NCI-H187 treated with DMSO at 0.1 percent for 48 hours (cell line): ENCODE results near the gene PDLIM7.
"Not testable (repeated sequence)": the region's sequence is repeated elsewhere in the genome, so short reads cannot be mapped to it uniquely, and the experiment has no call there.

Source experiments
- DNase-seq: peaks from one replicate; lab custom pipeline; 2025; lab: John Stamatoyannopoulos, UW

The PDLIM7 gene, protein sequence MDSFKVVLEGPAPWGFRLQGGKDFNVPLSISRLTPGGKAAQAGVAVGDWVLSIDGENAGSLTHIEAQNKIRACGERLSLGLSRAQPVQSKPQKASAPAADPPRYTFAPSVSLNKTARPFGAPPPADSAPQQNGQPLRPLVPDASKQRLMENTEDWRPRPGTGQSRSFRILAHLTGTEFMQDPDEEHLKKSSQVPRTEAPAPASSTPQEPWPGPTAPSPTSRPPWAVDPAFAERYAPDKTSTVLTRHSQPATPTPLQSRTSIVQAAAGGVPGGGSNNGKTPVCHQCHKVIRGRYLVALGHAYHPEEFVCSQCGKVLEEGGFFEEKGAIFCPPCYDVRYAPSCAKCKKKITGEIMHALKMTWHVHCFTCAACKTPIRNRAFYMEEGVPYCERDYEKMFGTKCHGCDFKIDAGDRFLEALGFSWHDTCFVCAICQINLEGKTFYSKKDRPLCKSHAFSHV

DNA sequence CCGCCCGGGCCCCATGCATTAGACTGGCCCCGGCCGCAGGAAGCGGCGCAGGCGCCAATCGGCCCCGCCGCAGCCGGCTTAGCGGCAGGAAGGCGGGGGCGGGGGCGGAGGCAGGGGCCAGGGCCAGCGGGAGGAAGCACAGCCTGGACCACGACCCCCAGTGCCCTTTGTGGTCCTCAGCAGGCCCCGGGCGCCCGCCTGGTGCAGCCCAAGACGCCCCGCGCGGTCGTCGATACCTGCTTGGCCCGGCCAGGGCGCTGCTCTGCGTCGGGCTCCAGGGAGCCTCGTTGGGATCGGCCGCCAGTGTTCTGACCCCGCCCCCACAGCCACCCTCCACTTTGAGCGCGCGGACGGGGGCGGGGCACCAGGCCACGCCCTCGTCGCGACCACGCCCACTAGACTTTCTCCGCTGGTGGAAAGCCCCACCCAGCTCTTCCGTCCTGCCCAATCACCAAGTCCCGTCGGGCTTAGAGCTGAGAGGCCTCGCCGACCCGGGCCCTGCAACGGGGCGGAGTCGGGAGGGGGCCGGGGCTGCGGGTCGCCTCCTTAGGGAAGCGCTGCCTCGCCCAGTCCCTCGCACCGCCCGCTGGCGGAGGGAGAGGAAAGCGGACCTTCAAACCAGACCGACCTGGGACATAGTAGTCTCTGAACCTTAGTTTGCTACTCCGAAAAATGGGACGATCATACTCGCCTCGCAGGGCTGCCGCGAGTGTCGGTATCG, at the start of gene PDLIM7:
TSS of gene PDLIM7 (minus strand) at position 313 of the 721 bp plus-strand sequence. CDS start 1,092 bp downstream, outside the sequence.
- DNase-seq: peak; percentile 73

DNA sequence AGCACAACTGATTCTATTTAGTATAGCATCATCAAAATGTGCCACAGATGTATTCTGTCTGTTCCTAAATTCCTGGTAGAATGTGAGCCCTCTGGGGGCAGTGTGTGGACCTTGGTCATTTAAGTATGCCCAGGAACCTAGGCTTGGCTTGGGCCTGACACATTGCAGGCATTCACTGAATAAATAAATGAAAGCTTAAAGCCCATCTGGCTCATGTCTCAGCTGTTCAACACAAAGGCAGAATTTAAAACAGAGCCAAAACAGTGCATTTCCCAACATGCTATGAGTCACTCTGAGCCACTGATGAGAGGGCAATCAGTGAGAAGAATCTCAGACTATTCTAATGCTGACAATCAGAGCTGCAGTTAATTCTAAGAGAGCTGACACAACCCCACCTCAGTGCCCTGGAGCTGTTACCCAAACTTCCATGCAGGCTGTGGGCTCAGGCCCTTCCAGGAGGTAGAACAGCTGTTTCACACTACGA, 48.9 kb upstream of the PDLIM7 start:
- DNase-seq: no peak

DNA sequence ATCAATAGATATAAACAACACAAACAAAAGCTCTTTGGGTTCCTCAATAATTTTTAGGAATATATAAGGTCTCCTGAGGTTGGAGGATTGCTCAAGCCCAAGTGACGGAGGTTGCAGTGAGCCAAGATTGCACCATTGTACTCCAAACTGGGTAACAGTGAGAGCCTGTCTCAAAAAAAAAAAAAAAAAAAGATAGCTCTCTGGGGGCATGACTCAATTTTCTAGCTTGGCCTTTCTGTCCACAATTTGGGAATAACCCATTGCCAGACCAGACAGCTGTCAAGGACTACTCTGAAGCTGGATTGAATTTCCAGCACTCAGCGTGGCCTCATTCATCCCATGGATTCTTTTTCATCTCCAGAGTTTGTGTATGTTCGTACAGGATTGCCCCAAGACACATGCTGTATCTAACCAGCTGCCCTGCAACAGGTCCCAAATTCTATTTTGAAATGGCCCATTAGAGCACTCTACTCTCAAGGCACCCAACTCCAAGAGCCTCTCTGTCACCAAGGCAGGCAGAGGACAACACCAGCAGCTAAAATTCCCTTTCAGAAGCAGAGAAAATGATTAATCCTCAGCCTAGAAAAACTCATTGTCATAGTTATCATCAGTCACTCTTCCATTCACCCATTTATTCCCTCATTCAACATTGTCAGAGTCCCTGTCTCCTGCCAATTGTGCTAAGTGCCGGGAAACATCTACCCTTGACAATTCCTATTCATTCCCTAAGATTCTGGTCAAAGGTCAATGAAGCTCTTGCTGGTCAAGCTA, 48.3 kb upstream of the PDLIM7 start:
- DNase-seq: no peak

DNA sequence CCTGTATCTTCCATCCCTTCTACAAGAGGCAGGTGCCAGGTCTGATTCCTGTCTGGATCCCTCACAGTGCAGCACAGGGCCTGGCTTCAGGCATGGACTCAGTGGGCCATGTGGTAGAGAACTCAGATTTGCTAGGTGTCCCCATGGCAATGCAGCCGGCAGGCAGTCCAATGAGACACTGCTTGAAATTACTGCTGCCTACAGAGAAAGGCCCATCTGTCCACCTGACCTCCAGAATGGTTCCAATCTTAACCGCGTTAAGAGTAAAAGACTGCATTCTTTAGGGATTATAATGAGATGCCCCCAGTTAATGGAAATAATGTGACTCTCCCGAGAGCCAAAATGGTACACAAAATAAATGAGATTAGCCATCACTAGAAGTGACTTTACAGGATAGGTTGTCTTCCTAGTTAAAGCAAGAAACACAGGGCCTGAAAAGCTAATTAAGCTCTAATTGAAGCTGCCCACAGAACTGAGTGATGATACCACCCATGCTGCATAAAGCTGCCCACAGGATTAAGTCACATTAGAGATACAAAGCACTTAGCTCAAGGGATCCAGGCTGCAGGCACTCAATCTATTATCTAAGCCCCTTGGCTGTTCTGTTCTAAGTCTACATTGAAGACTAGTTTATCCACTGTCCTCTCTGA, 45.5 kb upstream of the PDLIM7 start:
- DNase-seq: no peak

DNA sequence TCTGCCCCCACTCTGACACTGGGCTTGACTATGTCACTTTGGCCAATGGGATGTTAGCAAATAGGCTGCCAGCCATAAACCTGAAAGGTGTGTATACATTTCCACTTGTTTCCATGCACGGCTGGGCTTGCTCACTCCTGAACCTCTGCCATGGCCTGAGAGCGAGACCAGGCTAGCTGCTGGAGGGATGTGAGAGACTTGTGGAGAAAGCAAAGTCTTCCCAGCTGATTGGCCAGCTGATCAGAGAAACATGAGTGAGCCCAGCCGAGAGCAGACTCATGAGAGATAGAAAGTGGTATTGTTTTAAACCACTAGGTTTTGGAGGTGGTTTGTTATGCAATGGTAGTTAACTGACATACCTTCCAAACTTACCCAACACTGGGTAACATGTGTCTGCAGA, 43.0 kb upstream of the PDLIM7 start:
- DNase-seq: no peak

DNA sequence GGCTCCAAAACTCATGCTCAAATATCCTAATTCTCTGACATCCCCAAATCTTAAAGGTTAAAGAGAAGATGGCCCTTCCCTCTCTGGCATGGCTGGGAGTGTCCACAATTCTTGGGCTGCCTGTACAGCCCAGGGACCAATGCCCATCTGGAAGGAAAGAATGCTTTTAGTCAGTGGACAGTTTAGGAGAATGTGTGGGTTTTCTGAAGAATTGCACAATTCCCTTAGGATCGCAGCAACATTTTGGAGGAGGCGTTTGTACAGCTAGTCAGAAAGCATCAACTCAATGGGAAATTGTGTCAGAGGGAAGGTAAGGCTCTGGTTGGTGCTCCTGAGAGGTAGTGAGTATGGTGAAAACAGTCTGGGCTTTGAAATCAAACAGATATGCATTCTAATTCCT, 42.0 kb upstream of the PDLIM7 start:
- DNase-seq: no peak

DNA sequence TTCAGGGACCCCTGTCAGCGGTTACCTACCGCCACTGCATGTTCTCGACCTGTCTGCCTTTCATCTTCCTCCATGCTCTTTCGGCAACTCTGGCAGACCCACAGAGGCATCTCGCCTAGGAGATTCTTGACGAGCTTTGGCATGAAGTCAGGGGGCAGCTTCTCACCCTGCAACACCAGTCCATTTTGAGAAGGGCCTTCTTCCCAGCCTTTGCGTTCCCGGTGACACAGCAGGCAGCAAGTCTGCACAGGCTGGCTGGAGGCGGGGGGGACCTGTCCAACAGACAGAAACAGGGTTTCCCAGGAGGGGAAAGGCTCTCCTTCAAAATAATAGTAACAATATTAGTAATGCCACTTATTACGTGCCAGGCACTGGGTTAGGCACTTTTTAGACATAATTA, 41.5 kb upstream of the PDLIM7 start:
- no peak for DNase-seq

DNA sequence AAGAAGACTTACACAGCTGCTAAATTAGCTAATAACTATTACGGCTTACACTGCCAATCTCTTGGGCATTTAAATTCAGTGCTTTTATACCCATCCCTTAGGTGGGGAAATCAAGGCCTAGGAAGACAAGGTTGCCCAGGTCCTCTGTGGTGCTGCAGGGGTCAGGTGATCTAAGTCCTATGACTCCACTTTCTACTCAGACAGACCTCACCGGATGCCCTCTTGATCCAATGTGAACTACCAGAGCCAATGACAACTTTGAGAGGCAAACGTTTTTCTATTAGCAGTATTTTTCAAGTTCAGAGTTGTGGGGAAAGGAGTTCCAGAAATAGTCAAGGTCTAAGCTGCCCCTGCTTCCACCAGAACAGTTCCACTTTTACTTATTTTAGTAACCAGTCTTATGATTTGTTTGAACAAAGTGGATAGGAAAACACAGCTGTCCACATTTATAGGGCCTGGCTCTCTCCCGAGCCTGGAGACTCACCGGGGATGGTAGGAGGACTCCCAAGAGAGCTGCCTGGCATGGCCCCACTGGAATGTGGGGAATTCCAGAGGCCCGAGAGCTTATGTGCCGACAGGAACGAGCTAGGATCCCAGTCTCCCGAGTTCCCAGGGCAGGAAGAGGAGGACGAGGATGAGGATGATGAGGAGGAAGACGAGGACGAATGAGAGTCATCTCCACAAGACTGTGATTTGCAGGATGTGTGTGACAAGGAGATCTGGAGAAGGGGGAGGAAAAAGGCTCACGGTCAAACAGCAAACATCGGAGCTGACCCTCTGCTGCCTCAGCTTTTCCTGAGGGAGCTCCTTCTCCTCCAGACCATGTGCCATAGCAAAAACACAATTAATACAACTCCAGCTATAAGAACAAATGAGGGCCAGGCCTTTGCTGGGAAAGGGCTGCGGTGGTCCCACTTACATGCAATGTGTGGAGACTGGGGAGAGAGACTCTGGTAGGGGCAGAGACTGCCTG, 40.3 kb upstream of the PDLIM7 start:
- no peak for DNase-seq

DNA sequence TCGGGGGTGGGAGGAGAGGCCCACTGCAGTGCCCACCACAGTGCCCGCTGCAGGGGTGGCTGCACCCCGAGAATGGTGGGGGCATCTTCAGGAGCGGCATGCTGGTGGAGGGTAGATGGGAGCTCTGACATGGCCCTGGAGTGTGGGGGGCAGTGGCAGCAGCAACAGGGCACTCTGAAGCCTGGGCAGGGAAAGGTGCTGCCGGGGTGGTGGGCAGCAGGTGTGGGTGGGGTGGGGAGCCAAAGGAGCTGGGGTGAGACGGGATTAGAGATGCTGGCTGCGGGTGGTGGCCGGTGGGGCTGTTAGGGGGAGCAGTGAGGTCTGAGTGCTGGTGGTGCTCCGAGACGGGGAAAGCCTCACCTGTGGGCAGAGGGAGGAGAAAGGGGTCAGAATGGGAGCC, 39.0 kb upstream of the PDLIM7 start:
- no peak for DNase-seq

DNA sequence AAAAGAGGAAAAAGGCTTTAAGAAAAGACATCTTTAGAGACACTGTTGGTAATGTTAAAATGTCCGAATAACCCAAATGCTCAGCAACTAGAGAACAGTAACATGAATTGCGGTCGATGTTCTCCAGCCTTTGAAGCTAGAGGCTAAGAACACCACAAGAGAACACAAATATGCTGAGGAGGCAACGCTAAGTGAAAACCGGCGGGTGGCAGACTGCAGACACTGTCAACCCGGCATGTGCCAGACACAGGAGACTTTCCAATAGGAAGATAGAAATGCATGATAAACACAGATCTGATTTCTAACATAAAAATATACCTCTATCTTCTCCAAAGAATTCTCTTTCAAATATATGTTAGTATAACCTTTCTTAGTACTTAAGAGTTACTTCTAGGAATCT, 37.7 kb upstream of the PDLIM7 start:
- no peak for DNase-seq

DNA sequence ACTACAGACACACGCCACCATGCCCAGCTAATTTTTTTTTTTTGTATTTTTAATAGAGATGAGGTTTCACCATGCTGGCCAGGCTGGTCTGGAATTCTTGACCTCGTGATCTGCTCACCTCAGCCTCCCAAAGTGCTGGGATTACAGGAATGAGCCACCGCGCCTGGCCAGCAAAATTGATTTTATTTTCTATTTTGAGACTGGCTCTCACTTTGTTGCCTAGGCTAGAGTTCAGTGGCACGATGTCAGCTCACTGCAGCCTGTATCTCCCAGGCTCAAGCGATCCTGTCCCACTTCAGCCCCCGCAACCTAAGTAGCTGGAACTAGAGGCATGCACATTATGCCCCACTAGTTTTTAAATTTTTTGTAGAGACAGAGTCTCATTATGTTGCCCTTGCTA, 37.0 kb upstream of the PDLIM7 start:
- not testable (repeated sequence) for DNase-seq

DNA sequence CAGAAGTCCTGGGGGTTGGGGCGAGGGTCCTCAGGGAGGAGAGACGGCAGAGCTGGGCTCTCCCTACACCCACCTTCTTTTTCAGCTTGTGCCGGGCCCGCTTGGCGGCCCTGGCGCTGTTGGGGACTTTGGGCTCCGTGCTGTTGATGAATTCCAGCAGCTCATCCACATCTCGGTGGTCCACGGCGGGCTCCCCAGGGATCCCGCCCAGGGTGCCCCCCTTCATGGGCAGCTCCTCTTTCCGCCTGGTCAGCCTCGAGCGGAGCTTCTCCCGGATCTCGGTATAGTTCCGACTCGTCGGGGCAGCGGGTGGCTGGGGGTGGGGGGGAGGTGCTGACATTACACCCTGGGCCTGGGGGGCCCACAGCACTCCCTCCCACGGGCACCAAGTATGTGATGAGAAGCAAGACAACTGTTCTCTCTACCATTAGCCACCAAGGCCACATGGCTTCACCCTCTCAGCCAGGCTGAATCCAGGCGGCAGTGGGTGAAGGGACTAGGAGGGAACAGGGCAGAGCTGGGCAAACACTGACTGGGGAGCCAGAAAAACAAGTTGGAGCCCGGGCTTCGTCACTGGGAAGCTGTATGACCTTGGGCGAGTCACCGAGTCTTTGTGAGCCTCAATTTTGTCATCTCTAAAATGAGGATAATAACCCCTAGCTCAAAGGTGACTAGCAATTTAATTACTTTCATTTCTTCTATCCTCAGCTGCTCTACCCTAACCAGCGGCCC, 34.0 kb upstream of the PDLIM7 start:
- DNase-seq: no peak

DNA sequence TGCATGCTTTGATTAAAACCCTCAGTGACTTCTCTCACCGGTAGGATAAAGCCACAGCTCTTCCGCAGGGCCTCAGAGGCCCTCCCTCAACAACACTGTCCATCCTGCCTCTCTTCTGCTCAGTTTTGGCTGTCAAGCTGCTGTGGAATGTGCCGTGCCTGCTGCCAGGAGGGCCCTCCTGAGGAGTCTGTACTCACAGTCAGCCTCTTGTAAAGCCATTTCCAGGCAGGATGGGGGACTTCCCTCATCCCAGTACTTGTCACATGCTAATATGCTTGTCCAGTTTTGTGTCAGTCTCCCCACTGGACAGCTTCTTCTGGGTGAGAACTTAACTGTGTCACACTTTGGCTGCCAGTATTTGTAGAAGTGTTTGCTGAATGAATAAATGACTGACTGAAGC, 33.2 kb upstream of the PDLIM7 start:
- no peak for DNase-seq

DNA sequence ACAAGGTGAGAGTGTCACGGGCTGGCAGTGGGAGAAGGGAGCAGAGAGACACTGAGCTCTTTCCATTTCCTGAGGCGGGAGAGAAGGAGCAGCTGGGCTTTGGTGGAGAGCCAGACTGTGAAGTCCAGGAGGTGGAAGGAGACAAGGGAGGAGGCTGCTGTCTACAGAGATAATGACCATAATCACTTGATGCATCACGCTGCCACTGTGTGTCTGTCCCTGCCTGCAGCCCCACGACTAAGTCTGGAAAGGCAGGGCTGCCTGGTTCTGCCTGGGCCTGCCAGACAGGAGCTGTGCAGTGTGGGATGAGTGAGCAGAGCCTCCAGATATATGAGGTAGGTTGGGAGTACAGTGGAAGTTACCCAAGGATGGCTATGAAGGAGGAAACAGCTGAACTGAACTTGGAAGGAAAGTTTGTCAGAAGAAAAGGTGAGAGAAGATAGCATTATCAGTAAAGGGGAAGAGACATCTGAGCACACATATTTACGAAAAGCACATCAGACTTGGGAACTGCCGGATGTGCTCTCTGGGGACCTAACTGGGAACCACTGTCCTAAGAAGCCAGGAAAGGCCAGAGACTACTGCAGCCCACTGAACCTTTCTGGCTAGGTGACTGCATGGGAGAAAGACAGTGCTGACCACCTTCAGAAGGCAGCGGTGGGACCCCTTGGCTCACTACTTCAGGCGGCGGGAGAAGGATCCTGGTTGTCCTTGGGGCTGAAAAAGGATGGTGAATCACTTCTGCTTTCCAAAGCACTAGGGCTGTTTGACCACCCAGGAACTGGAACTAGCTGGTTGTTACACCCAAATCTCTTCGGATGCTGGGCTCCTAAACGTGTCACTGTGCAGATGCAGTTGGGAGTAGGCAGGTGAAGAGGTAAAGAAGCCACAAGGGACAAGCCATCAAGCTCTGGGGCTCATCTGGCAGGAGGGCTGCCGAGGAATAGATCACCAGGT, 32.1 kb upstream of the PDLIM7 start:
- DNase-seq: no peak

DNA sequence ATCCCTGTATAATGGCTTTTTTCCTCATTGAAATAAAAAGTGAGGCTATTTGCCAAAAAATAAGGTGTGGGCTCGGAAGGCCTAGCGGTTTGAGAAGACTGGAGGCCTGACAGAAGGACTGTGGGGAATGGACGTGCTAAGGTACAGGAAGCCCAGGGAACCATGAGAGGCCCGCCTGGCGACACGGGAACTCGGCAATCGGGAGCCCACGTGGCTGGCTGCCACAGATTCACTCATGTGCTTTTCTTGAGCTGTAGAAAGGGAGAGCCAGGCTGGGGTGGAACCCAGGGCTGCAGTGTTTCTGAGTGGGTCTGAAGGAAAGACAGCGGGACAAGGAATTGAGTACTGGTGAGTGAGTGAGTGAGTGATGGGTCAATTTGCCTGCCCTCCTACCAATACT, 31.2 kb upstream of the PDLIM7 start:
- no peak for DNase-seq

DNA sequence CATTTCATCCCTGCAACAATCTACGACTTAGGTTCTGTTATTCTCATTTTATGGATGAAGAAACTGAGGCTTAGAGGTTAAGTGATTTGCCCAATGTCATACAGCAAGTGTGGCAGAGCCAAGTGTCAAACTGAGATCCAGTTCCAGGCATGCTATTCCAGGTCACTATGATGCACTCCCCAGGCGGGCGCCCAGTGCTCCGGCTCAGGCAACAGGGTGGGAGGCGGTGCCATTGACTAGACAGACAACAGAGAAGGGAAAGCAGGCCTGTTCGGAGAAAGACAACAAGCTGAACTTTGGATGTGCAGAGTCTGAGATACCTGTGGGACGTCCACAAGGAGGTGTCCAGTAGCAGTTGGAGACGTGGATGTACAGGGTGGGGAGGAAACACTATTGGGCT, 30.2 kb upstream of the PDLIM7 start:
- DNase-seq: no peak

DNA sequence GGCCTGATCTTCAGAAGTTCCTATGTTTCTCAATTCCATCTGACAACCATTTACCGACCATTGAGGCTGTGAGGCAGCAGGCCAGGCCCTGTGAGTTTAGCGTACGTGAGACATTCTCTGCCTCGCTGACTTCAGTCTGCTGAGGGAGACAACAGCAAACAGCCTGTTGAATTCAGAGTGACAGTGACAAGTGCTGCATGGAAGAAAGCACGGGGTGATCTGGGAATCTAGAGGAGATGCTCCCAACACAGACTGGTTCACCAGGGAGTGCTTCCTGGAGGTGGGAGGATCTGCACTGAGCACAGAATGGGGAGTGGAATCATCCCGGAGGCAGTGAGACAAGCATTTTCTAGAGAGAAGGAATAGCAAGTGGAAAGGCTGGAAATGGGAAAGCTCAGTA, 29.4 kb upstream of the PDLIM7 start:
- DNase-seq: no peak

DNA sequence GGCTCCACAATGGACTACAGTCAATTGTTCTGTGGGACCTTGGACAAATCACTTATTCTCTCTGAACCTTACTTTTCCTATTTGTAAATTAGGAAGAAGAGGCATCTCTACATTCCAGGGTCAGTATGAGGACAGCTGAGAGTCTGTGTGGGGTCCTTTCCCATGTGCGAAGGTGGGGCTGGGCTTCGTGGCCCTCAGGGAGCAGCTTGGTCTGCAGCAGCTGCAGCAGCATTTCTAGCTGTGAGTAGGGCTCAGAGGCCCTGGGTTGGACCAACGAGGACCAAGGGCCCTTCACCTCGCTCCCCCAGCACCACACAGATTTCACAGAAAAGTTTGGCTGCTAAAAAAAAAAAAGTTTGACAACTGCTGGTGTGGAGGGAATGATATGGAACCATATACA, 28.8 kb upstream of the PDLIM7 start:
- DNase-seq: no peak
